Memory B cell (primary cell): ENCODE results near the gene GP1BB.
A peak's percentile ranks its signal among the peaks of the same experiment; 100 is the strongest.

Experiments used
- ATAC-seq: fragments of 150-1000 bp; cut with Tn5 transposase; 2 replicates; pipeline ENCODE4 v1.10.0; 2021; ENCODE audit warnings: low read depth, mild to moderate bottlenecking, moderate library complexity
- DNase-seq, 2 donors: peaks; one replicate each; pipeline ENCODE4 v3.0.0; 2022; ENCODE audit warnings: low spot score in 2 of 2
- H3K27ac Mint-ChIP-seq: one replicate; pipeline ENCODE4 v1.8.0; 2022; ENCODE audit warnings: mild to moderate bottlenecking, moderate library complexity, mixed read lengths
- H3K27me3 Mint-ChIP-seq: one replicate; pipeline ENCODE4 v1.8.0; 2022; ENCODE audit warnings: mixed read lengths
- H3K36me3 Mint-ChIP-seq: one replicate; pipeline ENCODE4 v1.8.0; 2022; ENCODE audit warnings: mild to moderate bottlenecking, mixed read lengths
- H3K4me1 Mint-ChIP-seq: one replicate; pipeline ENCODE4 v1.8.0; 2022; ENCODE audit warnings: mixed read lengths
- H3K4me3 Mint-ChIP-seq: one replicate; pipeline ENCODE4 v1.8.0; 2022; ENCODE audit warnings: mild to moderate bottlenecking, moderate library complexity, mixed read lengths
- H3K9me3 Mint-ChIP-seq: one replicate; pipeline ENCODE4 v1.8.0; 2022; ENCODE audit warnings: mixed read lengths

The GP1BB gene

GRCh38 chr22:19753996-19754700 lies 30.8 kb downstream of the GP1BB start:
- no peak for DNase-seq
- Mint-ChIP-seq H3K4me1 (peaks cover 18% of the 10 kb centered on the region), H3K27me3 (peaks cover 37% of the 10 kb centered on the region), H3K9me3 (no peaks in the 10 kb centered on the region), H3K4me3 (peak overlapping the region; percentile 47), H3K36me3 (no peaks in the 10 kb centered on the region), H3K27ac (no peak overlapping the region)
- no peak for ATAC-seq

GRCh38 chr22:19754701-19755144 lies 31.4 kb downstream of the GP1BB start:
- Mint-ChIP-seq H3K4me3 (peak overlapping the region; percentile 47), H3K4me1 (peaks cover 22% of the 10 kb centered on the region), H3K9me3 (no peaks in the 10 kb centered on the region), H3K27ac (no peak overlapping the region), H3K27me3 (peaks cover 39% of the 10 kb centered on the region), H3K36me3 (no peaks in the 10 kb centered on the region)
- DNase-seq (no peak), ATAC-seq (no peak)

GRCh38 chr22:19755145-19755710 lies 31.9 kb downstream of the GP1BB start:
- ATAC-seq (no peak), DNase-seq (no peak)
- H3K27me3 Mint-ChIP-seq = peaks cover 44% of the 10 kb centered on the region
- H3K9me3 Mint-ChIP-seq = no peaks in the 10 kb centered on the region
- peaks cover 27% of the 10 kb centered on the region for H3K4me1 Mint-ChIP-seq
- peaks cover 4% of the 10 kb centered on the region for H3K36me3 Mint-ChIP-seq
- no peak overlapping the region for H3K27ac Mint-ChIP-seq
- no peak overlapping the region for H3K4me3 Mint-ChIP-seq

GRCh38 chr22:19755722-19756287 lies 32.5 kb downstream of the GP1BB start:
- peak overlapping the region; percentile 74 for H3K4me3 Mint-ChIP-seq
- H3K9me3 Mint-ChIP-seq = no peaks in the 10 kb centered on the region
- peaks cover 28% of the 10 kb centered on the region for H3K4me1 Mint-ChIP-seq
- peaks cover 5% of the 10 kb centered on the region for H3K36me3 Mint-ChIP-seq
- H3K27ac Mint-ChIP-seq = no peak overlapping the region
- ATAC-seq (no peak), DNase-seq (no peak)
- peaks cover 43% of the 10 kb centered on the region for H3K27me3 Mint-ChIP-seq

DNA sequence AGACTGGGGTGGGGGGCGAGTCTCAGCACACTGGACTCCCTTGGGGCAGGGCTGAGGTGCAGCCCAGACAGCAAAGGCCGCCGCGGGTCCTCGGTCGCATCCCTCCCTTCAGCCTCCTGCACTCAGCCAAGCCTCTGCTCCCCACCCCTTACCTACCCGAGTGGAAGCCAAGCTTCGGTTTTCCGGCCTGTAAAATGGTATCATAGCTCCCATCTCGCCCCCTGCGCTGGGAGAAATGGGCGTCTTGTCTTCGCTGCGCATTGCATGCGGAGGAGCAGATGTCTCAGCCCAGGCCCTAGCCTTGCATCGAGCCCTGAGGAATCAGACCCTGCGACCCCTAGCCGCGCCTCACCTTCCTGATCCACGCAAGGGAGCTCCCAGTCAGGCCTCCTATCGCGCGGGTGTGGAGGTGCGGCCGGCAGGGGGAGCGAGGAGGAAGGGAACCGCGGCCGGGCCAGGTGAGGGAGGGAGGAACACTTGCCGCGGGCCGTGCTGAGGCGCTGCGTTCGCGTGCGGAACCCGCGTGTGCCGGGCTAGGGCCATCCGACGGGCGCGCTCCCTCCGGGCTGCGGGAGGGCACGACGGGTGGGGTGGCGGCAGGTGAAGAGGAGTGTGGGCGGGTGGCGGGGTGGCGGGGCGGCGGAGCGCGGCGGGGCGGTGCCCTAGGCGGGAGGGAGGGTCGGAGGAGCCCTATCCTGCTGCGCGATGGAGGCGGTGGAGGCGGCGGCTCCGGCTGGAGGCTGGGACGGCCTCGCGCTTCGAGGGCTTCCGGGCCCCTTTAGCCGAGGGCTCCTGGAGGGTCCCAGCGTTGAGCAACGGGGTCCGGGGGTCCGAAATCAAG lies 33.2 kb downstream of the GP1BB start:
- H3K27ac Mint-ChIP-seq = no peak overlapping the region

DNA sequence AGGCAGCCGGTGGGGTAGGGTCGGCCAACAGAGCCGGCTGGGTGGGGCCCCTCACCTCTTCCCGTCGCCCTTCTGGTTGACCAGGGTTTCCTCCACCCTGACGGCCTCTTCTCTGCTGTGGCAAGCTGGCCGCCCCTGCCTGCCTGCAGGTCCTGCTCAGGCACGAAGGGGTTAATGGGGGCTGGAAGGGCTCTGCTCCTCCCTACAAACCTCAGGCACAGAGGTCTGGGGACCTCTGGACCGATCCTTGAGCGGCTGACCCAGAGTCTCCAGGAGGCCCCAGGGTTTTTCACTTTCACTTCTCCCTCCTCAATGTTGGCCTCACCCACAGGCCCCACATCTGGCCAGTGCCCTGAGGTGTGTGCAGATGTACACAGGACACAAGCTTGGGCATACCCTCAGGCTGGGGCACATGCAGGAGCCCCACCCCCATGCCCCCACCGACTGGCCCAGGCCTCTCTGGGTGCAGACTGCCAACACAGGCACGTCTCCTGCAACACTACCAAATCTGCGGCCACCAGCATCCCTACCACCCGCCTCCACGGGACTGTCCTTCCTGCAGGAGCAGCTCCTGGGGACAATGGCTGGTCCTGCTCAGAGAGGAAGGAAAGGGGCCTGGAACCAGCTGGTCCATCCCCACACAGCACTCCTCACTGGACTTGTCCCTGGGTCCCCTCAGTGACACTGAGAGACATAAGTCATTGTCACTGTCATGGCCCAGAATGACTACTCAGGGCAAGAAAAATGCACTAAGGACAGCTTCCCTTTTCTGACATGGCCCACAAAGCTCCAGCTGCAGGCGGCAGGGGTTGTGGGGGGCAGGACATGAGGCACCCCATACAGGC lies 34.0 kb downstream of the GP1BB start:
- ATAC-seq = peak; percentile 51
- Mint-ChIP-seq H3K4me1 (peaks cover 28% of the 10 kb centered on the region), H3K36me3 (peaks cover 5% of the 10 kb centered on the region), H3K9me3 (no peaks in the 10 kb centered on the region), H3K27me3 (peaks cover 46% of the 10 kb centered on the region), H3K27ac (no peak overlapping the region), H3K4me3 (peak overlapping the region; percentile 80)
- DNase-seq = no peak

More for the DNA sequence above, 33.2 kb downstream of the GP1BB start:
- Mint-ChIP-seq H3K4me3 (peak overlapping the region; percentile 74), H3K36me3 (peaks cover 5% of the 10 kb centered on the region), H3K27me3 (peaks cover 42% of the 10 kb centered on the region), H3K4me1 (peaks cover 28% of the 10 kb centered on the region), H3K9me3 (no peaks in the 10 kb centered on the region)
- peak in 1 of 2 donors; percentile 51 for DNase-seq
- peak; percentile 70 for ATAC-seq

GRCh38 chr22:19757985-19758895 lies 34.9 kb downstream of the GP1BB start:
- Mint-ChIP-seq H3K4me3 (peak overlapping the region; percentile 80), H3K36me3 (peaks cover 5% of the 10 kb centered on the region), H3K27me3 (peaks cover 42% of the 10 kb centered on the region), H3K27ac (no peak overlapping the region), H3K9me3 (no peaks in the 10 kb centered on the region), H3K4me1 (peaks cover 28% of the 10 kb centered on the region)
- DNase-seq = no peak
- ATAC-seq = no peak

- ATAC-seq (no peak), DNase-seq (no peak)
- Mint-ChIP-seq H3K9me3 (no peaks in the 10 kb centered on the region), H3K4me1 (peaks cover 28% of the 10 kb centered on the region), H3K27me3 (peaks cover 38% of the 10 kb centered on the region), H3K36me3 (peaks cover 5% of the 10 kb centered on the region), H3K4me3 (peak overlapping the region; percentile 56), H3K27ac (no peak overlapping the region)
Observed at GRCh38 chr22:19758896-19759426, 35.6 kb downstream of the GP1BB start.

DNA sequence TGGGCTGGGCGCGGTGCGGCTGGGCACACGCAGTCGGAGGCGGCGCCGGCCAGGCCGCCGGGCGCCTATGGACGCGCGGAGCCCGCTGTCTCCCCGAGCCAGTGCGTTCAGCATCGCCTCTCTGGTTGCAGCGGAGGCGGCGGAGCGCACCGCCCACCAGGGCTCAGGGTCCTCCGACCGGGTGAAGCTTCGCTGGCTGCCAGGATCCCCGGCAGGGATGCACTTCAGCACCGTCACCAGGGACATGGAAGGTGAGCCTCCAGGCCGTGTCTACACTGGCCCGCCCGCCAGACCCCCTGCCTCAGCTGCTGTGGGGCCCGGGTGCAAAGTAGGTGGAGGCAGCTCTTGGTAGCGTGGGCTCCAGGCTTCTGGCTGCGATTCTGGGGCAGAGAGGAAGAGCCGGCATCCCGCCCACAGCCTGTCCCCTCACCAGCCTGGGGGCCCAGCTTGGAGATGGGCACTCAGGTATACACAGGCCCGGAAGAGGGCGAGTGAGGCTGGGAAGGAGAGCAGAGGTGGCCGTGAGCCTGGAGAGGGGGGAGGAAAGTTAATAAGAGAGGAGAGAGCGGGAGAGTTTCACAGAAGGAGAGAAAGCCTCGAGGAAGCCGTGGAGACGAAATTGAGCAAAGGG lies 36.2 kb downstream of the GP1BB start:
- Mint-ChIP-seq H3K36me3 (peaks cover 5% of the 10 kb centered on the region), H3K27me3 (peaks cover 34% of the 10 kb centered on the region), H3K27ac (peak overlapping the region; percentile 70), H3K4me1 (peaks cover 28% of the 10 kb centered on the region), H3K4me3 (peak overlapping the region; percentile 86), H3K9me3 (no peaks in the 10 kb centered on the region)
- DNase-seq = no peak
- no peak for ATAC-seq

DNA sequence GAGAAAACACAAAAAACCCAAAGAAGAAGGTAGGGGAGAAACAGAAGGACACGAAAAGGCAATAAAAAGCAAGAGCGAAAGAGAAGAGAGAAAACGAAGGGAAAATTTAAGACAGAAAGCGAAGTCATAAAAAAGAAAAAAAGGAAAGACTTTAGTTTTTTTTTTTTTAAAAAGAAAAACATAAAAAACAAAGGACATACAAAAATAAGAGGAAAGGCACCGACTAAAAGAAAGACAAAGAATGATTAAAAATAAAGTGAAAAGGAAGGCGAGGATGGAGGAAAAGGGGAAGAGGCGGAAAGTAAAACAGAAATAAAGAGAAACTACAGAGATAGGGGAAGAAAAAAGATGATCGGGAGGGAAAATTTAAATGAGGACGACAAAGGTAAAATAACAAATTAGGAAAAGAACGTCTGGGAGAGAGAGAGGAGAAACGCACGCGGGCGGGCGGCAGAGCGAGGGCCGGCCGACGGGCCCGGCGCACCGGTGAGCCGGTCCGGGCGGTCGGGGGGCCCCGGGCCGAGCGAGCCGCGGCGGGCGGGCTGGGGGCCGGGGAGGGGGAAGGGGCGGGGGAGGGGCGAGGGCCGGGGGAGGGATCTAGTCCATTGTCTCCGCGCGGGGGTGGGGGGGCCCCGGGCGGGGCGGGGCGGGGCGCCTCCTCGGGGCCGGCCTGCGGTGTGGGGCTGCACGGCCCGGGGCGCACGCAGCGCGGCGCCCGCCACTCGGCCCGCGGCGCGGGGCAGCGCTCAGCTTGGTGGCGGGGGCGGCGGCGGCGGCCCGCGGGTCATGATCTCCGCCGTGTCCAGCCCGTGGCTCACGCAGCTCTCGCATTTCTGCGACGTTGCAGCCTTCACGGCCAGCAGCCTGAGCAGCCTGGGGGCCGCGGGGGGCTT lies 37.0 kb downstream of the GP1BB start, which contains the start of gene TBX1:
Gene TBX1, plus strand, starts transcription at position 721 of the 893 bp plus-strand sequence. Its CDS starts 66 bp downstream, at position 787.
- peak within 1 kb of the TSS; percentile 70 for H3K27ac Mint-ChIP-seq
- H3K36me3 Mint-ChIP-seq = peaks cover 5% of the 10 kb centered on the region
- peak within 1 kb of the TSS; percentile 86 for H3K4me3 Mint-ChIP-seq
- H3K27me3 Mint-ChIP-seq = peaks cover 38% of the 10 kb centered on the region
- peaks cover 28% of the 10 kb centered on the region for H3K4me1 Mint-ChIP-seq
- DNase-seq = no peak
- no peak for ATAC-seq
- H3K9me3 Mint-ChIP-seq = no peaks in the 10 kb centered on the region

DNA sequence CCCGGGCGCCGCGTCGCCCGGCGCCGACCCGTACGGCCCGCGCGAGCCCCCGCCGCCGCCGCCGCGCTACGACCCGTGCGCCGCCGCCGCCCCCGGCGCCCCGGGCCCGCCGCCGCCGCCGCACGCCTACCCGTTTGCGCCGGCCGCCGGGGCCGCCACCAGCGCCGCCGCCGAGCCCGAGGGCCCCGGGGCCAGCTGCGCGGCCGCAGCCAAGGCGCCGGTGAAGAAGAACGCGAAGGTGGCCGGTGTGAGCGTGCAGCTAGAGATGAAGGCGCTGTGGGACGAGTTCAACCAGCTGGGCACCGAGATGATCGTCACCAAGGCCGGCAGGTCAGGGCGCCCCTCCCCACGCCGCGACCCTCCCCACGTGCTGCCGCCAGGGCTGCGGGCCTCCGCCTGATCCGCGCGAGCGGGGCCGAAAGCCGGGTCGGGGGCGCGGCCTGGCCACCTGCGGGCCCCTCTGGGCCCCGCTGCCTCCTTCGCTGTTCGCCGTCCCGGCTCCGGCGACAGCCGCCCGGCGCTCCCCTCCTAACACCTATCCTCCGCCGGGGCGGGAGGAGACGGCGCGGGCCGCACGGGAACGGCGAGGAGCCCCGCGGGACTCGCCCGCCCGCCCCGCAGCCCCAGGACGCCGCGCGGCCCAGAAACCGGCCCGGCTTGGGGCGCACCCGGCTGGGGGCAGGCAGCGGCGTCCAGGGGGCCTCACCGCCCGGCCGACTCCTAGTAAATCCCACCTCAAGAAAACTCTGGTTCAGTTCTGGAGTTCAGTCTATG lies 37.8 kb downstream of the GP1BB start:
- no peak for DNase-seq
- no peak overlapping the region for H3K27ac Mint-ChIP-seq
- peaks cover 5% of the 10 kb centered on the region for H3K36me3 Mint-ChIP-seq
- peak overlapping the region; percentile 68 for H3K4me3 Mint-ChIP-seq
- peaks cover 36% of the 10 kb centered on the region for H3K27me3 Mint-ChIP-seq
- H3K4me1 Mint-ChIP-seq = peaks cover 25% of the 10 kb centered on the region
- H3K9me3 Mint-ChIP-seq = no peaks in the 10 kb centered on the region
- no peak for ATAC-seq
